Endothelial cell of umbilical vein (primary cell): ENCODE measurements around the gene PAX6. TPM values are rescaled to one million over a fixed set of nuclear protein-coding genes. Genes with fewer than 3 reads are reported as not detected.

Experiments
- BruUV-seq: library from RNA; stranded (reverse); fragments of 400-500 nt; replicated peaks from 2 replicates; lab custom pipeline; 2021; lab: Mats Ljungman, UMichigan
- CTCF ChIA-PET: fragments of 300-600, 350-600 bp; sonication (Branson Sonifier 250); formaldehyde crosslinking; loops from one replicate; lab custom pipeline; 2021; ENCODE audit warnings: antibody characterized with exemption, inconsistent platforms; lab: Charles Lee
- POLR2A ChIA-PET: fragments of 300-600, 350-600 bp; sonication (Branson Sonifier 250); formaldehyde crosslinking; loops from one replicate; lab custom pipeline; 2021; ENCODE audit warnings: antibody characterized with exemption, inconsistent platforms; lab: Charles Lee
- DNase-seq: peaks from one replicate; pipeline ENCODE4 v3.0.0-alpha.2; 2011; ENCODE audit warnings: low read depth, low spot score
- FAIRE-seq: peaks from 2 replicates; lab custom pipeline; 2011; peaks lifted over from hg19 to GRCh38; lab: Jason Lieb, UNC
- H2AFZ ChIP-seq: 2 replicates; pipeline ENCODE4 v1.6.0; 2012; ENCODE audit warnings: low read depth, low read length, control low read depth, inconsistent platforms
- H3K27ac ChIP-seq: 2 replicates; pipeline ENCODE4 v1.5.1; 2011; ENCODE audit warnings: low read depth, mild to moderate bottlenecking, control low read depth, low read length, moderate library complexity; ENCODE audit not compliant: insufficient read depth
- H3K27me3 ChIP-seq, 2 experiments: 2 replicates each; pipeline versions ENCODE4 v1.6.0 to v1.6.1; 2011; ENCODE audit warnings: low read length in 2 of 2, mixed read lengths in 1 of 2; ENCODE audit not compliant: control insufficient read depth in 2 of 2, insufficient read depth in 2 of 2
- H3K36me3 ChIP-seq, 2 experiments: 2 replicates in 1 of 2; 3 replicates in 1 of 2; pipeline ENCODE4 v1.5.1; 2011; ENCODE audit warnings: low read length in 2 of 2, mild to moderate bottlenecking in 1 of 2, moderate library complexity in 1 of 2; ENCODE audit not compliant: control insufficient read depth in 2 of 2, insufficient read depth in 2 of 2; ENCODE audit errors: extremely low read depth in 1 of 2
- H3K4me1 ChIP-seq: 3 replicates; pipeline ENCODE4 v1.5.1; 2011; ENCODE audit warnings: mild to moderate bottlenecking, low read length; ENCODE audit not compliant: control insufficient read depth, insufficient read depth; ENCODE audit errors: extremely low read depth
- H3K4me2 ChIP-seq: 2 replicates; pipeline ENCODE4 v1.6.1; 2011; ENCODE audit warnings: low read length, control low read depth, mixed read lengths; ENCODE audit not compliant: insufficient read depth
- H3K4me3 ChIP-seq, 3 experiments: fragments of 200-600 bp in 1 of 3; sonication (generic), shearing (Covaris generic) in 1 of 3; replicated peaks in 1 of 3; 2 replicates each; pipeline ENCODE4 v1.5.1; 2011 to 2016; ENCODE audit warnings: control low read depth in 3 of 3, low read length in 3 of 3, mild to moderate bottlenecking in 2 of 3, inconsistent platforms in 1 of 3, low read depth in 1 of 3, moderate library complexity in 1 of 3; ENCODE audit not compliant: insufficient read depth in 1 of 3
- H3K79me2 ChIP-seq: 2 replicates; pipeline ENCODE4 v1.6.0; 2012; ENCODE audit warnings: low read length, inconsistent platforms; ENCODE audit not compliant: control insufficient read depth, insufficient read depth
- H3K9ac ChIP-seq: replicated peaks from 2 replicates; pipeline ENCODE3; 2011; ENCODE audit warnings: low read length, control low read depth; ENCODE audit not compliant: insufficient read depth; ENCODE audit errors: extremely low read depth
- H3K9me1 ChIP-seq: replicated peaks from 3 replicates; pipeline ENCODE4 v1.6.0; 2011; ENCODE audit warnings: mild to moderate bottlenecking, low read length; ENCODE audit not compliant: control insufficient read depth, insufficient read depth; ENCODE audit errors: extremely low read depth
- H3K9me3 ChIP-seq: replicated peaks from 2 replicates; pipeline ENCODE4 v1.5.1; 2012; ENCODE audit warnings: low read length, inconsistent platforms; ENCODE audit not compliant: control insufficient read depth, insufficient read depth
- H4K20me1 ChIP-seq: replicated peaks from 2 replicates; pipeline ENCODE3; 2011; ENCODE audit warnings: mild to moderate bottlenecking, low read length; ENCODE audit not compliant: control insufficient read depth, insufficient read depth; ENCODE audit errors: extremely low read depth
- CTCF ChIP-seq, 2 donors: IDR thresholded peaks; 1 replicate in 1 of 2; 2 replicates in 1 of 2; pipeline ENCODE4 v1.5.1; 2011; ENCODE audit warnings: low read length in 2 of 2, mild to moderate bottlenecking in 2 of 2, moderate library complexity in 2 of 2, control low read depth in 1 of 2, inconsistent platforms in 1 of 2, low read depth in 1 of 2; ENCODE audit not compliant: insufficient read depth in 1 of 2; ENCODE audit errors: extremely low read depth in 1 of 2
- EZH2 ChIP-seq: IDR thresholded peaks from 2 replicates; pipeline ENCODE4 v1.6.1; 2012; ENCODE audit warnings: borderline replicate concordance, low read depth, mild to moderate bottlenecking, moderate library complexity, low read length, inconsistent platforms; ENCODE audit not compliant: severe bottlenecking
- FOS ChIP-seq: IDR thresholded peaks from 2 replicates; pipeline ENCODE4 v1.6.1; 2011; ENCODE audit warnings: mild to moderate bottlenecking, low read length, moderate library complexity, borderline replicate concordance; ENCODE audit not compliant: insufficient read depth
- GATA2 ChIP-seq: IDR thresholded peaks from 2 replicates; pipeline ENCODE4 v1.7.0; 2011; ENCODE audit warnings: low read depth, mild to moderate bottlenecking, moderate library complexity, mixed read lengths, low read length; ENCODE audit not compliant: insufficient read length, insufficient read depth
- JUN ChIP-seq: IDR thresholded peaks from 2 replicates; pipeline ENCODE4 v1.6.1; 2011; ENCODE audit warnings: borderline replicate concordance, low read depth; ENCODE audit not compliant: insufficient read length, insufficient read depth
- MAX ChIP-seq: IDR thresholded peaks from 2 replicates; pipeline ENCODE4 v1.6.1; 2011; ENCODE audit not compliant: insufficient read depth, insufficient read length
- MYC ChIP-seq: IDR thresholded peaks from one replicate; pipeline ENCODE4 v1.6.1; 2011; ENCODE audit warnings: mild to moderate bottlenecking, low read depth, low read length
- POLR2A ChIP-seq: IDR thresholded peaks from 2 replicates; pipeline ENCODE4 v1.6.1; 2012; ENCODE audit warnings: low read depth, mild to moderate bottlenecking, control low read depth, low read length
- POLR2AphosphoS5 ChIP-seq: IDR thresholded peaks from 2 replicates; pipeline ENCODE4 v1.6.1; 2012; ENCODE audit warnings: low read depth, mild to moderate bottlenecking, control low read depth, low read length, moderate library complexity; ENCODE audit not compliant: insufficient read depth
- dilution Hi-C: fragments of 300-500 bp; cut with MboI; formaldehyde crosslinking; loops from one replicate; pipeline ENCODE4 v1.15.0; 2019; ENCODE audit warnings: low sequenced_read_pairs; ENCODE audit not compliant: extremely low pct_ligation_motif_present
- intact Hi-C: fragments of 100-400 bp; cut with micrococcal nuclease; formaldehyde crosslinking; loops from one replicate; pipeline ENCODE4 v1.10.0; 2022
- polyA plus RNA-seq, 4 experiments: library from polyadenylated mRNA; depleted of rRNA in 3 of 4; stranded (reverse) in 3 of 4; unstranded in 1 of 4; fragments of >200 nt; gene quantifications; 2 replicates each; pipeline versions ENCODE4 v1.2.1 to v1.2.3, GENCODE V29; 2011 to 2012; ENCODE audit warnings: missing spikeins in 1 of 4
- total RNA-seq: library from RNA; stranded (reverse); gene quantifications from 2 replicates; pipeline ENCODE4 v1.2.3, GENCODE V29; 2021

PAX6 gene
- total and polyA plus RNA-seq, 2 donors (not counting 3 experiments of a cell fraction or from before 2014, with no cell fraction given): not detected

GRCh38 chr11:31824332-31824878 lies 13.3 kb upstream of the PAX6 start:
- Histone ChIP-seq H2AFZ (no peak overlapping the region), H3K4me3 (no peak overlapping the region), H3K36me3 (no peaks in the 10 kb centered on the region), H3K4me1 (peaks cover 3% of the 10 kb centered on the region), H3K9ac (no peak overlapping the region), H3K9me1 (no peaks in the 10 kb centered on the region), H4K20me1 (no peaks in the 10 kb centered on the region), H3K79me2 (no peaks in the 10 kb centered on the region), H3K4me2 (no peak overlapping the region), H3K9me3 (no peaks in the 10 kb centered on the region), H3K27me3 (peaks cover 90 to 100% of the 10 kb centered on the region in 2 experiments), H3K27ac (no peak overlapping the region)
- ChIA-PET CTCF (no interaction called here), POLR2A (no interaction called here)
- intact Hi-C loops (no loop called here), dilution Hi-C loops (no loop called here)
- BruUV-seq: no TSS peak
- TF ChIP-seq MYC: no peak
- TF ChIP-seq EZH2: no peak
- no peak for TF ChIP-seq FOS
- no peak for TF ChIP-seq POLR2AphosphoS5
- TF ChIP-seq MAX: no peak
- no peak for TF ChIP-seq JUN
- no peak for TF ChIP-seq CTCF (IDR thresholded peaks at IDR 0.05; ENCODE audit: extremely low read depth in 1 of 2, insufficient read depth in 1 of 2, low read depth in 1 of 2, low read length in 2 of 2)
- TF ChIP-seq POLR2A: no peak
- no peak for TF ChIP-seq GATA2
- DNase-seq (no peak), FAIRE-seq (no peak)
